OCI-LY7 (cell line): ENCODE data around the gene NUP205. TPM values are rescaled to one million over a fixed set of nuclear protein-coding genes. Genes with fewer than 3 reads are reported as not detected.

Experiments
- BruUV-seq: library from RNA; stranded (reverse); fragments of 400-500 nt; replicated peaks from 2 replicates; lab custom pipeline; 2021; lab: Mats Ljungman, UMichigan
- CTCF ChIA-PET: fragments of 300-600 bp; sonication (Branson Sonifier 250); formaldehyde crosslinking; loops from one replicate; lab custom pipeline; 2022; ENCODE audit warnings: antibody characterized with exemption; ENCODE audit not compliant: unreplicated experiment; lab: Charles Lee
- POLR2A ChIA-PET: fragments of 300-600 bp; sonication (Branson Sonifier 250); formaldehyde crosslinking; loops from one replicate; lab custom pipeline; 2022; ENCODE audit warnings: antibody characterized with exemption; lab: Charles Lee
- DNase-seq: peaks from one replicate; pipeline ENCODE4 v3.0.0-alpha.2; 2015; ENCODE audit warnings: low spot score
- H2AFZ ChIP-seq: fragments of 200-600 bp; sonication (generic), shearing (Covaris generic); 2 replicates; pipeline ENCODE4 v1.6.1; 2014; ENCODE audit warnings: mild to moderate bottlenecking, antibody characterized with exemption, low read length, moderate library complexity
- H3K27ac ChIP-seq: fragments of 200-600 bp; sonication (generic); 2 replicates; pipeline ENCODE4 v1.5.1; 2014; ENCODE audit warnings: mixed run types, low read depth, mild to moderate bottlenecking, moderate library complexity, low read length, inconsistent platforms; ENCODE audit not compliant: poor library complexity, severe bottlenecking
- H3K36me3 ChIP-seq: fragments of 200-600 bp; sonication (generic); 2 replicates; pipeline ENCODE4 v1.6.1; 2014; ENCODE audit warnings: mild to moderate bottlenecking, antibody characterized with exemption, low read length, moderate library complexity, mixed read lengths; ENCODE audit not compliant: insufficient read depth
- H3K4me1 ChIP-seq: fragments of 200-600 bp; sonication (generic); 2 replicates; pipeline ENCODE4 v1.5.1; 2014; ENCODE audit warnings: mild to moderate bottlenecking, low read length; ENCODE audit not compliant: insufficient read depth, poor library complexity, severe bottlenecking
- H3K4me2 ChIP-seq: fragments of 200-600 bp; sonication (generic); 2 replicates; pipeline ENCODE4 v1.6.1; 2014; ENCODE audit warnings: mild to moderate bottlenecking, low read length
- H3K4me3 ChIP-seq: fragments of 200-600 bp; sonication (generic); 2 replicates; pipeline ENCODE4 v1.5.1; 2014; ENCODE audit warnings: mild to moderate bottlenecking, low read depth, low read length; ENCODE audit not compliant: poor library complexity, severe bottlenecking
- H3K79me2 ChIP-seq: fragments of 200-600 bp; sonication (generic); 2 replicates; pipeline ENCODE4 v1.6.1; 2016; ENCODE audit warnings: low read depth, mild to moderate bottlenecking, low read length, moderate library complexity, mixed read lengths; ENCODE audit not compliant: insufficient read depth
- H3K9me2 ChIP-seq: fragments of 200-600 bp; sonication (generic); 2 replicates; pipeline ENCODE4 v1.6.1; 2016; ENCODE audit warnings: mild to moderate bottlenecking, low read length, mixed read lengths; ENCODE audit not compliant: insufficient read depth
- H3K9me3 ChIP-seq: fragments of 200-600 bp; sonication (generic); 2 replicates; pipeline ENCODE4 v1.6.1; 2014; ENCODE audit warnings: mild to moderate bottlenecking, mixed run types, low read length, mixed read lengths
- H4K20me1 ChIP-seq: fragments of 200-600 bp; sonication (generic); 2 replicates; pipeline ENCODE4 v1.6.1; 2014; ENCODE audit warnings: mild to moderate bottlenecking, antibody characterized with exemption, low read length, moderate library complexity, mixed read lengths; ENCODE audit not compliant: insufficient read depth
- EZH2phosphoT487 ChIP-seq: fragments of 200-600 bp; sonication (generic); IDR thresholded peaks from 2 replicates; pipeline ENCODE4 v1.6.1; 2018; ENCODE audit warnings: low read depth, borderline replicate concordance, mild to moderate bottlenecking, mixed run types, antibody characterized with exemption, low read length, moderate library complexity, mixed read lengths
- intact Hi-C: fragments of 100-400 bp; cut with micrococcal nuclease; formaldehyde crosslinking; loops from one replicate; pipeline ENCODE4 v1.10.0; 2022; ENCODE audit not compliant: unreplicated experiment
- total RNA-seq, 2 experiments: library from RNA; depleted of rRNA in 1 of 2; stranded (reverse); fragments of >200 nt in 1 of 2; shearing (Covaris generic) in 1 of 2; gene quantifications; 2 replicates each; pipeline ENCODE4 v1.2.3, GENCODE V29; 2014 to 2022
- TF ChIP-seq, protein P1 (sequence below): fragments of 200-600 bp; sonication (generic); conservative IDR thresholded peaks from 2 replicates; pipeline ENCODE4 v1.5.1; 2014; ENCODE audit warnings: mild to moderate bottlenecking, antibody characterized with exemption, low read length, moderate library complexity, mixed read lengths

Gene NUP205
- total RNA-seq, 2 experiments from 2014 or later, result 115 to 132 TPM

DNA sequence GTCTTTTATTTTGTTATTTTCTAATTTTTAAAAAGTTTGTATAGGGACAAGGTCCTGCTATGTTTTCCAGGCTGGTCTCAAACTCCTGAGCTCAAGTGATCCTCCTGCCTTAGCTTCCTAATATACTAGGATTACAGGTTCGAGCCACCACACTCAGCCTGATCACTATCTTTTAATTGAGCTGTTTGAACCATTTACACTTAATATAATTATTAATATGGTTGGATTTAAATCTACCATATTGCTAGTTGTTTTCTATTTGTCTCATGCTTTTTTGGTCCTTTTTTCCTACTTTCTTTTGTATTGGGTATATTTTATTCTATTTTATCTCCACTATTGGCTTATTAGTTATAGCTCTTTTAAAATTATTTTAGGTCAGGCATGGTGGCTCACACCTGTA is 34.6 kb upstream of the NUP205 start:
- Histone ChIP-seq H3K27ac (no peak overlapping the region), H3K4me2 (no peak overlapping the region), H4K20me1 (no peaks in the 10 kb centered on the region), H3K4me3 (no peak overlapping the region), H3K9me3 (no peaks in the 10 kb centered on the region), H2AFZ (no peak overlapping the region), H3K36me3 (no peaks in the 10 kb centered on the region), H3K79me2 (no peaks in the 10 kb centered on the region), H3K9me2 (no peaks in the 10 kb centered on the region), H3K4me1 (no peaks in the 10 kb centered on the region)
- intact Hi-C loops, result no loop called here
- ChIA-PET POLR2A (interaction anchor here (0.6 to 1.8 kb wide), 5 partner anchors 13 to 132 kb away, joined by 3 to 5 read pairs (median 4); partner anchors contain the start of gene CNOT4), CTCF (no interaction called here)
- BruUV-seq, result no TSS peak
- DNase-seq, result no peak
- TF ChIP-seq, protein P1, sequence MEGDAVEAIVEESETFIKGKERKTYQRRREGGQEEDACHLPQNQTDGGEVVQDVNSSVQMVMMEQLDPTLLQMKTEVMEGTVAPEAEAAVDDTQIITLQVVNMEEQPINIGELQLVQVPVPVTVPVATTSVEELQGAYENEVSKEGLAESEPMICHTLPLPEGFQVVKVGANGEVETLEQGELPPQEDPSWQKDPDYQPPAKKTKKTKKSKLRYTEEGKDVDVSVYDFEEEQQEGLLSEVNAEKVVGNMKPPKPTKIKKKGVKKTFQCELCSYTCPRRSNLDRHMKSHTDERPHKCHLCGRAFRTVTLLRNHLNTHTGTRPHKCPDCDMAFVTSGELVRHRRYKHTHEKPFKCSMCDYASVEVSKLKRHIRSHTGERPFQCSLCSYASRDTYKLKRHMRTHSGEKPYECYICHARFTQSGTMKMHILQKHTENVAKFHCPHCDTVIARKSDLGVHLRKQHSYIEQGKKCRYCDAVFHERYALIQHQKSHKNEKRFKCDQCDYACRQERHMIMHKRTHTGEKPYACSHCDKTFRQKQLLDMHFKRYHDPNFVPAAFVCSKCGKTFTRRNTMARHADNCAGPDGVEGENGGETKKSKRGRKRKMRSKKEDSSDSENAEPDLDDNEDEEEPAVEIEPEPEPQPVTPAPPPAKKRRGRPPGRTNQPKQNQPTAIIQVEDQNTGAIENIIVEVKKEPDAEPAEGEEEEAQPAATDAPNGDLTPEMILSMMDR, result no peak
- TF ChIP-seq EZH2phosphoT487, result no peak

DNA sequence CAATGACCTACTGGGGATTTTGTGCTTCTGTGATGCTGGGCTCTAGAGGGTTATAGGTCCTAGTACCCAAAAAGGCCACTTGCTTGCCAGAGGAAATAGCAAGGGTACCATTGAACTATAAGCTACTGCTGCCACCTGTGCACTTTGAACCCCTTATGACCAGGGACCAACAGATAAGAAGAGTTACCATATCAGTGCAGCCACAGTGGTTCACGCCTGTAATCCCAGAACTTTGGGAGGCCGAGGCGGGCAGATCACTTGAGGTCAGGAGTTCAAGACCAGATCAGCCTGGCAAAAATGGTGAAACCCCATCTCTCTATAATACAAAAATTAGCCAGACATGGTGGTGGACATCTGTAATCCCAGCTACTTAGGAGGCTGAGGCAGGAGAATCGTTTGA is 32.3 kb upstream of the NUP205 start:
- CTCF ChIA-PET, result no interaction called here
- Histone ChIP-seq H2AFZ (no peak overlapping the region), H3K79me2 (no peaks in the 10 kb centered on the region)

DNA sequence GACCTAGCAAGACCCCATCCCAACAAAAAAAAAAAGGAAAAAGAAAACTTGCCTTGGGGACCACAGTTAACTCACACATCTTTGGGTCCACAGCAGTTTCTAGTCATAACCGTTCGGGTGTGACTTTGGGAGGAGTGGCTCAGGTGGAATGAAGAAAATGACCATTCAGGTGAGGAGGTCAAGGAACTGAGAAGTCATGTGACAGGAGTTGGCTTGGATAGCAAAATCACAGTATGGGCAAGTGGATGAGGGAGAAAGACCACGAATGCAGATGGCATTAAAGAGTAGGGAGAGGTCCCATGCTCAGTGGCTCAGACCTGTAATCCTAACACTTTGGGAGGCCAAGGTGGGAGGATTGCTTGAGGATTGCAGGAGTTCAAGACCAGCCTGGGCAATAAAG is 30.7 kb upstream of the NUP205 start:
- CTCF ChIA-PET, result no interaction called here
- POLR2A ChIA-PET, result interaction anchor here (1.2 kb wide), 1 partner anchor 27 kb away, joined by 3 read pairs; no protein-coding TSS in a partner anchor

More for the DNA sequence above, 32.3 kb upstream of the NUP205 start:
- no peak overlapping the region for H3K4me2 ChIP-seq
- H3K4me3 ChIP-seq, result no peak overlapping the region
- no peaks in the 10 kb centered on the region for H4K20me1 ChIP-seq
- H3K9me2 ChIP-seq, result no peaks in the 10 kb centered on the region
- no peak for TF ChIP-seq EZH2phosphoT487
- TF ChIP-seq, protein P1, result no peak
- no peaks in the 10 kb centered on the region for H3K9me3 ChIP-seq
- intact Hi-C loops, result no loop called here
- H3K27ac ChIP-seq, result no peak overlapping the region
- H3K4me1 ChIP-seq, result no peaks in the 10 kb centered on the region
- POLR2A ChIA-PET, result interaction anchor here (0.6 to 1.2 kb wide), 4 partner anchors 16 to 215 kb away, joined by 3 to 8 read pairs (median 4); no protein-coding TSS in a partner anchor
- no peak for DNase-seq
- BruUV-seq, result no TSS peak
- H3K36me3 ChIP-seq, result no peaks in the 10 kb centered on the region

More for the DNA sequence above, 30.7 kb upstream of the NUP205 start:
- Histone ChIP-seq H3K79me2 (no peaks in the 10 kb centered on the region), H4K20me1 (no peaks in the 10 kb centered on the region), H3K9me2 (no peaks in the 10 kb centered on the region), H3K4me3 (no peak overlapping the region), H3K36me3 (no peaks in the 10 kb centered on the region), H3K9me3 (no peaks in the 10 kb centered on the region), H3K27ac (no peak overlapping the region), H3K4me1 (no peaks in the 10 kb centered on the region), H2AFZ (no peak overlapping the region), H3K4me2 (no peak overlapping the region)
- DNase-seq, result no peak
- intact Hi-C loops, result no loop called here
- TF ChIP-seq, protein P1, result no peak
- TF ChIP-seq EZH2phosphoT487, result no peak
- BruUV-seq, result no TSS peak
